ENCODE data around the gene WDR83. TPM values are rescaled to one million over a fixed set of nuclear protein-coding genes. Genes with fewer than 3 reads are reported as not detected.
A peak's percentile ranks its signal among the peaks of the same experiment; 100 is the strongest.

The WDR83 gene
- total and polyA plus RNA-seq, 2 of the 8 experiments (the other 6 are each of a cell fraction or from before 2014, with no cell fraction given): 12.6 to 15.3 TPM

DNA sequence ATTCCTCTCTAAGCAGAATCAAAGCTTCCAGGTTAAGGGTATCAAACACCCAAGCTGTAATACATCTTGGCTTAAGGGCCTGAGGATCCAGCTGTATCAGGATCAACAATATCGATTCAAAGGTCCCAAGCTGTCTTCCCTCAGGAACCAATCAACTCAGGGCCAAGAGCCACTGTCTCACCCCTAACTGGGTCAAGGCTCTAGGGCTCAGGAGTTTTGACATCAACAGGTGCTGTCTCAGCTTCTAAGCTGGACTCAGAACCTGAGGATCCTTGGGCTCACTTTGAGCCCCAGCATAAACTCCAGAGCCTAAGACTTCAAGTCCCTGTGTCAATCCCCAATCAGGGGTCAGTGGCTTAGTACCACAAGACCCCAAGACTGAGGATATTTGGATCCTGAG is 28.9 kb downstream of the WDR83 start:
- H3K4ac ChIP-seq (replicated peaks; ENCODE audit: insufficient read length, low read depth, low read length): no peak overlapping the region
- no peak overlapping the region for H3K14ac ChIP-seq (ENCODE audit: insufficient read length)
- WGBS, 2 experiments (ENCODE audit: extremely low coverage in 1 of 2, insufficient coverage in 1 of 2, insufficient read length in 1 of 2, insufficient replicate concordance in 2 of 2, low coverage in 1 of 2, low lambda C conversion rate in 2 of 2, missing lambda C conversion rate in 1 of 2): 92% methylated on average over 1 of the region's 1 CpG; no CpG with 5 or more reads in 1 of the 2 experiments
- H2BK20ac ChIP-seq (ENCODE audit: low read length): no peak overlapping the region
- no peak overlapping the region for H3K23ac ChIP-seq (ENCODE audit: insufficient read length)
- H3K79me2 ChIP-seq (ENCODE audit: control insufficient read depth in 1 of 2, insufficient read depth in 2 of 2, low read length in 2 of 2): no peaks in the 10 kb centered on the region
- peak overlapping the region; percentile 78 to 95 for H3K4me2 ChIP-seq (ENCODE audit: insufficient read depth in 1 of 2, low read depth in 2 of 2, low read length in 2 of 2)
- H2BK15ac ChIP-seq (ENCODE audit: low read length): no peak overlapping the region
- peak overlapping the region in 2 of 4 experiments; percentile 8 to 69; a peak in 2 of 7 replicates for H3K9ac ChIP-seq (replicated peaks in 1 of 4; ENCODE audit: extremely low read depth in 1 of 4, low read depth in 3 of 4, low read length in 3 of 4)
- no peak overlapping the region for H2BK5ac ChIP-seq (ENCODE audit: low read depth, low read length)
- H3K56ac ChIP-seq (replicated peaks; ENCODE audit: insufficient read length, low read depth, low read length): no peak overlapping the region
- POLR2A ChIA-PET (ENCODE audit: partially characterized antibody): interaction anchor here (1.3 to 9.2 kb wide), 5 partner anchors 8 to 27 kb away, joined by 6 to 93 read pairs (median 35); partner anchors contain the start of genes DHPS, GNG14 and TNPO2
- peaks cover 7% of the 10 kb centered on the region; the same call in 1 of the 2 replicates for H3K23me2 ChIP-seq (ENCODE audit: low read depth, low read length)
- no peak overlapping the region for H4K5ac ChIP-seq (ENCODE audit: insufficient read length, low read depth, low read length)
- H2AK5ac ChIP-seq (ENCODE audit: low read depth, low read length): no peak overlapping the region
- H3K18ac ChIP-seq (ENCODE audit: extremely low read depth, low read length): no peak overlapping the region
- no peak overlapping the region for H2AFZ ChIP-seq (ENCODE audit: low read length)
- H3K4me1 ChIP-seq (replicated peaks in 1 of 4; ENCODE audit: control insufficient read depth in 3 of 4, insufficient read depth in 4 of 4, low read length in 3 of 4): peaks cover 0 to 4% (median 3%) of the 10 kb centered on the region in 4 experiments; a peak in 2 of 7 replicates
- no peaks in the 10 kb centered on the region for H3K27me3 ChIP-seq (replicated peaks in 1 of 4; ENCODE audit: control insufficient read depth in 3 of 4, extremely low read depth in 1 of 4, insufficient read depth in 3 of 4, low read length in 3 of 4)
- H2BK12ac ChIP-seq (ENCODE audit: low read depth, low read length): no peak overlapping the region
- H4K8ac ChIP-seq (ENCODE audit: extremely low read depth, insufficient read depth, low read length): no peak overlapping the region
- peak overlapping the region; percentile 24 for H2BK120ac ChIP-seq (replicated peaks; ENCODE audit: low read depth, low read length)
- no peak overlapping the region for H4K91ac ChIP-seq (replicated peaks; ENCODE audit: insufficient read length, low read length)
- CTCF ChIA-PET (ENCODE audit: partially characterized antibody): interaction anchor here (0.6 to 1.4 kb wide), 6 partner anchors 10 to 152 kb away, joined by 3 to 5 read pairs (median 4); no protein-coding TSS in a partner anchor
- DNase-seq (ENCODE audit: low read depth in 1 of 2, low spot score in 2 of 2) (no peak), FAIRE-seq (no peak)
- H3K36me3 ChIP-seq (ENCODE audit: control insufficient read depth in 2 of 4, insufficient read depth in 4 of 4, low read length in 3 of 4): peaks cover 0 to 17% (median 6%) of the 10 kb centered on the region in 4 experiments; a peak in 5 of 8 replicates
- no peaks in the 10 kb centered on the region for H3K79me1 ChIP-seq (ENCODE audit: low read depth, low read length)
- H3K27ac ChIP-seq (ENCODE audit: low read depth, low read length): no peak overlapping the region
- H3K4me3 ChIP-seq (ENCODE audit: extremely low read depth in 1 of 4, insufficient read depth in 2 of 4, low read depth in 3 of 4, low read length in 4 of 4): peak overlapping the region; percentile 68 to 87 (median 82); a peak in 6 of 8 replicates
- H4K20me1 ChIP-seq (replicated peaks in 1 of 2; ENCODE audit: control insufficient read depth in 1 of 2, insufficient read depth in 2 of 2, low read length in 2 of 2): peaks cover 0 to 5% of the 10 kb centered on the region in 2 experiments
- no peaks in the 10 kb centered on the region for H3K9me3 ChIP-seq (ENCODE audit: insufficient read depth in 2 of 2, low read depth in 1 of 2, low read length in 1 of 2)
- TF ChIP-seq TAF7 (optimal IDR thresholded peaks at IDR 0.05; ENCODE audit: borderline replicate concordance, low read depth, low read length) (no peak), KDM1A (IDR thresholded peaks at IDR 0.05; ENCODE audit: borderline replicate concordance, low read length) (no peak), POU5F1 (IDR thresholded peaks at IDR 0.05; ENCODE audit: low read depth, low read length) (no peak), SP2 (IDR thresholded peaks at IDR 0.05; ENCODE audit: low read length) (no peak), FOSL1 (IDR thresholded peaks at IDR 0.05; ENCODE audit: insufficient read depth, low read depth, low read length) (no peak), SRF (IDR thresholded peaks at IDR 0.05; ENCODE audit: low read depth, low read length) (no peak), HDAC6 (IDR thresholded peaks at IDR 0.05; ENCODE audit: low read depth, low read length) (no peak), CTBP2 (IDR thresholded peaks at IDR 0.05; ENCODE audit: borderline replicate concordance, insufficient read depth, insufficient read length, low read length) (no peak), POLR2AphosphoS5 (IDR thresholded peaks at IDR 0.05; ENCODE audit: low read depth, low read length) (no peak), POLR2A (IDR thresholded peaks at IDR 0.05; ENCODE audit: control extremely low read depth in 1 of 2, low read depth in 2 of 2, low read length in 2 of 2) (no peak), CHD2 (IDR thresholded peaks at IDR 0.05; ENCODE audit: low read length) (no peak)
- TF ChIP-seq, protein P1, sequence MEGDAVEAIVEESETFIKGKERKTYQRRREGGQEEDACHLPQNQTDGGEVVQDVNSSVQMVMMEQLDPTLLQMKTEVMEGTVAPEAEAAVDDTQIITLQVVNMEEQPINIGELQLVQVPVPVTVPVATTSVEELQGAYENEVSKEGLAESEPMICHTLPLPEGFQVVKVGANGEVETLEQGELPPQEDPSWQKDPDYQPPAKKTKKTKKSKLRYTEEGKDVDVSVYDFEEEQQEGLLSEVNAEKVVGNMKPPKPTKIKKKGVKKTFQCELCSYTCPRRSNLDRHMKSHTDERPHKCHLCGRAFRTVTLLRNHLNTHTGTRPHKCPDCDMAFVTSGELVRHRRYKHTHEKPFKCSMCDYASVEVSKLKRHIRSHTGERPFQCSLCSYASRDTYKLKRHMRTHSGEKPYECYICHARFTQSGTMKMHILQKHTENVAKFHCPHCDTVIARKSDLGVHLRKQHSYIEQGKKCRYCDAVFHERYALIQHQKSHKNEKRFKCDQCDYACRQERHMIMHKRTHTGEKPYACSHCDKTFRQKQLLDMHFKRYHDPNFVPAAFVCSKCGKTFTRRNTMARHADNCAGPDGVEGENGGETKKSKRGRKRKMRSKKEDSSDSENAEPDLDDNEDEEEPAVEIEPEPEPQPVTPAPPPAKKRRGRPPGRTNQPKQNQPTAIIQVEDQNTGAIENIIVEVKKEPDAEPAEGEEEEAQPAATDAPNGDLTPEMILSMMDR (IDR thresholded peaks at IDR 0.05; ENCODE audit: control extremely low read depth in 1 of 3, insufficient read depth in 1 of 3, low read depth in 1 of 3, low read length in 3 of 3): no peak

Data from H1 (cell line).